Measurements from ENCODE around the gene DAB2IP.

DNA sequence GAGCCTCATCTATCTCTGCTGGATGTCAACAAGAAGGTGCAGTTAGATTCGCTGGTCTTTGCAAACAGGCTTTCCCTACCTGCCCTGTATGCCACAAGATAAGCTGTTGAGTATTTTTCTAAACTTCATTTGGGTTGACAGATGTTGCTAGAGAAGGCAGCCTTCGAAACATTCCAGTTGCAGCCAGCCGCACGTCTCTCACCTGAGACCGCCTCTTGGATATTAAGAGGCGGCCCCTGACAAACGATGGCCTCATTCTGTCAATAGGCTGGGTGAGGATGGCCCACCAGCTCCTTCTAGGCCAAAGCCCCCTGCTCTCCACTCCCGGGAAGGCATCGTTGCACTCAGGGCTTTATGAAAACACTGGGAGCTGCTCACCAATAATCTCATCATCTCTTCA is 181.6 kb downstream of the DAB2IP start:
- TF ChIP-seq CTCF (IDR thresholded peaks at IDR 0.05; ENCODE audit: borderline replicate concordance, extremely low read depth, low read length, poor library complexity, severe bottlenecking) (no peak), EZH2 (IDR thresholded peaks at IDR 0.05; ENCODE audit: borderline replicate concordance, low read depth, low read length, severe bottlenecking) (no peak)

All from DND-41 (cell line).